VCaP (cell line): ENCODE data around the gene CCDC197.

Experiments
- H3K27ac ChIP-seq: fragments of 450-650 bp; 2 replicates; pipeline ENCODE4 v1.5.1; 2017
- TF ChIP-seq, protein P1 (sequence below): fragments of 450-650 bp; conservative IDR thresholded peaks from 2 replicates; pipeline ENCODE4 v1.5.1; 2017; ENCODE audit warnings: mild to moderate bottlenecking, moderate library complexity

CCDC197 gene

DNA sequence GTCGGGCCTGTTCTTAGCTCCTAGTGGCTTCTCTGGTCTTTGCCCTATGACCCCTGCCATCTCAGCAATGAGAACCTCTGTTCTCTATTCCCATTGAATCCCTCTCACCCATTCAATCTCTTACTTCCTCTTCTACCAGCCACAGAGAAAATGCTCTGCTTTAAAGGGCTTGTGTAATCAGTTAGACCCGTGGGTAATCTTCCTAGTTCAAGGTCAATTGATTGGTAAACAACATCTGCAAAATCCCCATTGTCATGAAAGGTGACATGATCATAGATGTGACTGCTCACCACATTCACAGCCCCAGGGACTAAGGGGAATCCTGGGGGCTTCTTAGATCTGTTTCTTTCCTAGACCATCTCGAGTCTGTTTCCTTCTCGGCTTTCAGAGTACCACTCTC is 7.2 kb upstream of the CCDC197 start:
- H3K27ac ChIP-seq = no peak overlapping the region
- TF ChIP-seq, protein P1, sequence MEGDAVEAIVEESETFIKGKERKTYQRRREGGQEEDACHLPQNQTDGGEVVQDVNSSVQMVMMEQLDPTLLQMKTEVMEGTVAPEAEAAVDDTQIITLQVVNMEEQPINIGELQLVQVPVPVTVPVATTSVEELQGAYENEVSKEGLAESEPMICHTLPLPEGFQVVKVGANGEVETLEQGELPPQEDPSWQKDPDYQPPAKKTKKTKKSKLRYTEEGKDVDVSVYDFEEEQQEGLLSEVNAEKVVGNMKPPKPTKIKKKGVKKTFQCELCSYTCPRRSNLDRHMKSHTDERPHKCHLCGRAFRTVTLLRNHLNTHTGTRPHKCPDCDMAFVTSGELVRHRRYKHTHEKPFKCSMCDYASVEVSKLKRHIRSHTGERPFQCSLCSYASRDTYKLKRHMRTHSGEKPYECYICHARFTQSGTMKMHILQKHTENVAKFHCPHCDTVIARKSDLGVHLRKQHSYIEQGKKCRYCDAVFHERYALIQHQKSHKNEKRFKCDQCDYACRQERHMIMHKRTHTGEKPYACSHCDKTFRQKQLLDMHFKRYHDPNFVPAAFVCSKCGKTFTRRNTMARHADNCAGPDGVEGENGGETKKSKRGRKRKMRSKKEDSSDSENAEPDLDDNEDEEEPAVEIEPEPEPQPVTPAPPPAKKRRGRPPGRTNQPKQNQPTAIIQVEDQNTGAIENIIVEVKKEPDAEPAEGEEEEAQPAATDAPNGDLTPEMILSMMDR = no peak

DNA sequence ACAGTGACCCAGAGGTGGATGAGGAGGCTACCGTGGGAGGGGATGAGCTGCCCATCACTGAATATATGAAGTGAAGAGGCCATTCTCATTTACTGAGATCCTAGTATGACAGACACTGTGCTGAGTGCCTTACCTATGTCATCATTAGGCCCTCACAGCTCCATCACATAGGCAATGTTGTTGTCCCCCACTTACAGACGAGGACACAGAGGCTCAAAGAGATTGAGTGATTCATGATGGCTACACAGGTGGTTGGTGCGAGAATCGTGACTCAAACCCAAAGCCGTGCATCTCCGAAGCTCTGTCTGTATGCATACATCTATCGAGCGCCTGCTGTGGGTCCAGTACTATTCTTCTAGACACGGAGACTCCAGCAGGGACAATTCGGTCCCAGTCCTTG is 5.9 kb upstream of the CCDC197 start:
- TF ChIP-seq, protein P1 = no peak
- no peak overlapping the region for H3K27ac ChIP-seq

DNA sequence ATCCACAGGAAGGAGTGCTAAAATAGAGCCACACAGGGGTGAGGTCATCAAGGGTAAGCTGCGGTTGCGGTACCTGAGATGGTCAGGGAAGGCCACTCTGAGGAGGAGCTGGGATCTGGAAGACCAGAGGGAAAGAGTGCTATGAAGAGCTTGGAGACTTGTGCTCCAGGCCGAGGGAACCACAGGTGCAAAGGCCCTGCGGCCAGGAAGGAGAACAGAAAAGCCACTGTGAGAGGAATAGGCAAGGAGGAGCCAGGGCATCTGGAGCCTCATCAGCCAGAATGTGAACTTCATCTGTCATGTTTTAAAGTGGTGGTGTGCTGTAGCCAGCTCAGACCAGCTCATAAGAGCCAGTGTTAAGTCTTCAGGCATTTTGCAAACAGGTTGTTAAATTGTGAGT is 5.5 kb upstream of the CCDC197 start:
- no peak overlapping the region for H3K27ac ChIP-seq
- TF ChIP-seq, protein P1 = no peak

DNA sequence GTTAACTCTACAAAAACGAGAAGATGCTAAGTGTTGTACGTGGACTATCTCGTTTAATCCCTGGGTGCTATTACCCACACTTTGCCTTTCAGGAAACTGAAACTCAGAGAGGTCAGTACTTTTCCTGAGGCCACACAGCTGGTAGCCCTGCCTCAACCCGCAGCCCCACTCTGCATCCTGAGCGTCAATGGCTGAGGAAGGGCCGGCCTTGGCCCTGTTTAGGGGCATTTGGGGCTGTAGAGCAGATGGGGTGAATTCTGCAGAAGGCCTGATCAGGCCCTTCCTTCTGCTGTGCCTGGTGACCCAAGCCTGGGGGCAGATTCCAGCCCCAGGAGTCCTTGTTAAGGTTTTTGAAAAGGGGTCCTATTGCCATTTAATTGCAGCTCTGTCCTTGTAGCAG is 3.7 kb upstream of the CCDC197 start:
- TF ChIP-seq, protein P1 = no peak
- no peak overlapping the region for H3K27ac ChIP-seq

DNA sequence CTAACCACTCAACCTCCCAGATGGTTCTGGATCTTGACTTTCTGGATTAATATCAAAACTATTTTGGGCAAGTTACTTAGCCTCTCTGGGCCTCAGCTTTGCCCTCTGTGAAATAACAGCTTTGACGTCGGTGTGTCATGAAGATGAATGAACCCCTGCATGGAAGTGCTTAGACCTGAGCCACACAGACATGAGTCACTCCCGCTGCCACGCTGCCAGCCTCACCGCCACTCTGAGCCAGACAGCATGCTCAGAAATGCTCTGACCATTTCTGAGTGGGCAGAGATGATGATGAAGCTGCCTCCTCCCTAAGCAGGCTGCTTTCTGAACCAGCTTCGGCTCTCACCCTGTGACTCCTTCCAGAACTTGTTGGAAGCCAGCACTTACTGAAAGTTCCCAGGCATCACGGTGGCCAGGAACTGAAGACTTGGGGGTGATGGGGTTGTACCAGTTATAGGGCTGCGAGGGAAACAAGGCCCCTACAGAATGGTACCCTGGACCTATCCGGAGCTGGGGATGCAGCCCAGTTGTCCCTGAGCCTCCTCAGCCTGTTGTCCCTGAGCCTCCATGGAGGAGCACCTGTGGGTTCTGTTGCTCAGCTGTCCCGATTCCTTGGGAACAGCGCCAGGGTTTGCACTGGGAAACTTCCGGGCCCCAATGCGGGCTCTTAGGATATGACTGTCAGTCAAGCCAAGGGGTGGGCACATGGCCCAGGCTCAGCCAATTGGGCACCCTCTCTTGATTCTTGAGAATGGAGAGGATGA is 2.0 kb upstream of the CCDC197 start:
- no peak overlapping the region for H3K27ac ChIP-seq
- TF ChIP-seq, protein P1 = no peak

DNA sequence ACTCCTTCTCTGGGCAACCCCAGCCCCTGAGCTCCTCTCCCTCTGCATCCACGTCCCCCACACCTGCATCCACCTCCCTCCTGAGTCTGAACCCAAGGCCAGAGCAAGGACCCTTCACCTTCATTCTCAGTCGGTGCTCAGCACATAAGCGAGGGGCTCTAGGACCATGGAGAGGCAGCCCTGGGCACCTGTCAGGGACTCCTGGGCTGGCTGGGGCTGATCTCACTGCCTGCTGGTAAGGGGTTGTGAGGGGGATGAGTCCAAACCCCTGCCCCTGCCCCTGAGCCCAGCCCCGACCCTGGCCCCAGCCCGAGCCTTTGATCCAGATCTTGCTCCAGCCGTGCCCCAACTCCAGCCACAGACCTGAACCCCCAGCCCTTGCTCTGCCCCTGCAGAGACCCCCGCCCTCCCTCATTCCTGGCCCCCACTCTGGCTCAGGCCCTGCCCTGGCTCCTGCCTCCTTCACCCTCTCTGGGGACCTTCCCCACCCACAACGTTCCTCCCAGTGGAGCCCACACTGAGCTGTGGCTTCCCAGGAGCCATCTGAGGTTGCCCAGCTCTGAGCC is 888 bp upstream of the CCDC197 start:
- TF ChIP-seq, protein P1 = no peak
- H3K27ac ChIP-seq = no peak overlapping the region

DNA sequence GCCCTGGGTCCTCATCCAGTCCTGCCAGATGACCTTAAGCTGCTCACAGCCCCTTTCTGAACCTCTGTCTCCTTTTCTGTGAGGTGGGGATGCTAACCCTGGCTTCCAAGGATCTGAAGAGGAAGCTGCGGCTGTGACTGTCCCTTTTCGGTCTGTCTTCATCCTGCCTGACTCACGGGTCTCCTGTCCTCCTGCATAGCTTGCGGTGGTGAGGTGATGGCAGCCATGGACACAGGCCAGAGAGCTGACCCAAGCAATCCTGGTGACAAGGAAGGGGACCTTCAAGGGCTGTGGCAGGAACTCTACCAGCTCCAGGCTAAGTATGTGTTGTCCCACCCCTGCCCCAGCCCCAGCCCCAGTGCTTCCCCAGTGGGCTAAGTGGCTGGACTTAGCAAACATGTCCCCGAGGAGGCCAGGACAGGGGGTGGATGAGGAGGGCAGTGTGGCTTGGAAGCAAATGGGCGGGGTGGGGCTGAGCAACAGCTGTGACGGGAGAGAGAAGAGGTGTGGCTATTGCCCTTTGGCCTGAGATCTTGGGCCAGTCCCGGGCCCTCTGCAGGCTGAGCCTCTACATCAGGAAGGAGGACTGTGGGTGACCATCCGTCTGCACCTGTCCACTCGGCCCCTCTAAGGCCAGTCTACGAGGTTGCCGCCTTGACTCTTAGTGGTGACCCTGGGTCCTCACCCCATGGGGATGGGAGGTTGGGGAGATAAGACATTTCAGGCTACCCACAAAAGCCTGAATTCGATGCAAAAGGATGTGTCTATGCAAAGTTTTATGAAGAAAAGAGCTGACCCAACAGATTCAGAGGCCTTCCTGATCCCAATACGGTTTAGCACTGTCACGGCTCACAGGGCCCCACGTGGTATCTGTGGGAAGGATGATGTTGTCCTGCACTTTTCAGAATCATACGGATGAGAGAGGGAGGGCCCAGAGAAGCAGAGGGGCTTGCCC is 1.1 kb downstream of the CCDC197 start:
- TF ChIP-seq, protein P1 = no peak
- no peak overlapping the region for H3K27ac ChIP-seq
